ENCODE data around the gene AAMP. TPM values are rescaled to one million over a fixed set of nuclear protein-coding genes. Genes with fewer than 3 reads are reported as not detected.
A peak's percentile ranks its signal among the peaks of the same experiment; 100 is the strongest.

Gene AAMP
- total RNA-seq, 1 donor from 2014 or later = 39.6 TPM

GRCh38 chr2:218216674-218217359 is 53.1 kb downstream of the AAMP start, which contains the start of gene ARPC2:
Gene ARPC2 (plus strand): TSS chr2:218217189. CDS start chr2:218217471, 282 bp downstream.
- H3K4me1 Mint-ChIP-seq (ENCODE audit: low read depth) = peaks cover 39% of the 10 kb centered on the region
- no peaks in the 10 kb centered on the region for H3K9me3 Mint-ChIP-seq (ENCODE audit: low read depth)
- peaks cover 5% of the 10 kb centered on the region for H3K27me3 Mint-ChIP-seq (ENCODE audit: low read depth)
- H3K4me3 Mint-ChIP-seq (ENCODE audit: unreplicated experiment) = peak within 1 kb of the TSS; percentile 92
- DNase-seq (ENCODE audit: low spot score) = peak; percentile 98
- peak within 1 kb of the TSS; percentile 98 for H3K27ac Mint-ChIP-seq (ENCODE audit: unreplicated experiment)
- no peak for TF ChIP-seq CTCF (IDR thresholded peaks at IDR 0.05)
- H3K36me3 Mint-ChIP-seq (ENCODE audit: low read depth) = peaks cover 3% of the 10 kb centered on the region

- Mint-ChIP-seq H3K4me1 (ENCODE audit: low read depth) (peaks cover 34% of the 10 kb centered on the region), H3K4me3 (ENCODE audit: unreplicated experiment) (peak overlapping the region; percentile 92), H3K27ac (ENCODE audit: unreplicated experiment) (peak overlapping the region; percentile 98), H3K36me3 (ENCODE audit: low read depth) (peaks cover 2% of the 10 kb centered on the region), H3K27me3 (ENCODE audit: low read depth) (peaks cover 6% of the 10 kb centered on the region), H3K9me3 (ENCODE audit: low read depth) (no peaks in the 10 kb centered on the region)
- no peak for DNase-seq (ENCODE audit: low spot score)
- TF ChIP-seq CTCF (IDR thresholded peaks at IDR 0.05) = no peak
Measured at GRCh38 chr2:218216336-218216673, 53.6 kb downstream of the AAMP start.

Small RNA genes lying within 50 kb of the gene (microRNA-seq; reads per million reads assigned to microRNA genes)
- 2.2 reads per million for gene MIR6513 (ENCODE audit: borderline number of aligned reads)

Other genes starting within 250 kb of the AAMP start
- not detected in 3 replicates for gene RUFY4, start 200.9 kb downstream of the AAMP start, total RNA-seq
- gene CXCR2, start 144.1 kb downstream of the AAMP start, total RNA-seq = not detected in 3 replicates
- not detected in 3 replicates for gene CXCR1, start 103.2 kb downstream of the AAMP start, total RNA-seq
- 292 to 424 TPM (median 417 TPM) in 3 replicates for gene ARPC2, start 52.9 kb downstream of the AAMP start, total RNA-seq
- 0.10 to 0.26 TPM (median 0.22 TPM) in 3 replicates for gene GPBAR1, start 9.1 kb downstream of the AAMP start, total RNA-seq
- 28.9 to 49.9 TPM (median 31.3 TPM) in 3 replicates for gene PNKD, start 382 bp upstream of the AAMP start, total RNA-seq
- gene TMBIM1, start 22.4 kb upstream of the AAMP start, total RNA-seq = 69.6 to 100 TPM (median 96.1 TPM) in 3 replicates
- not detected in 3 replicates for gene CATIP, start 86.7 kb upstream of the AAMP start, total RNA-seq
- gene SLC11A1, start 112.1 kb upstream of the AAMP start, total RNA-seq = 0.08 to 0.15 TPM (median 0.10 TPM) in 3 replicates
- 85.0 to 97.8 TPM (median 95.3 TPM) in 3 replicates for gene CTDSP1, start 129.7 kb upstream of the AAMP start, total RNA-seq
- gene VIL1, start 149.0 kb upstream of the AAMP start, total RNA-seq = not detected in 3 replicates